GM18508 (cell line): Measurements from ENCODE around the gene PIEZO1.

Source experiments
- ATAC-seq: cut with Tn5 transposase; IDR thresholded peaks from one replicate; pipeline ENCODE4 v1.9.1; 2021; ENCODE audit warnings: moderate number of reproducible peaks; ENCODE audit not compliant: insufficient read depth, unreplicated experiment

The PIEZO1 gene

GRCh38 chr16:88755745-88756443, 29.1 kb downstream of the PIEZO1 start:
- ATAC-seq = no peak

- no peak for ATAC-seq
Observed at GRCh38 chr16:88754912-88755744, 29.9 kb downstream of the PIEZO1 start.

- ATAC-seq = no peak
Observed at GRCh38 chr16:88754109-88754911, 30.7 kb downstream of the PIEZO1 start.

- ATAC-seq = no peak
Observed at GRCh38 chr16:88753602-88754001, 31.4 kb downstream of the PIEZO1 start.

GRCh38 chr16:88753191-88753590, 31.8 kb downstream of the PIEZO1 start:
- no peak for ATAC-seq

GRCh38 chr16:88752386-88753002, 32.5 kb downstream of the PIEZO1 start:
- ATAC-seq = no peak

GRCh38 chr16:88750854-88751253, 34.2 kb downstream of the PIEZO1 start:
- no peak for ATAC-seq

- no peak for ATAC-seq
Observed at GRCh38 chr16:88749358-88749757, 35.7 kb downstream of the PIEZO1 start.

- no peak for ATAC-seq
Observed at GRCh38 chr16:88748364-88748763, 36.7 kb downstream of the PIEZO1 start.

- no peak for ATAC-seq
Observed at GRCh38 chr16:88747588-88748301, 37.3 kb downstream of the PIEZO1 start.

GRCh38 chr16:88746506-88746905, 38.5 kb downstream of the PIEZO1 start:
- no peak for ATAC-seq

- ATAC-seq = no peak
Observed at GRCh38 chr16:88744577-88745521, 40.2 kb downstream of the PIEZO1 start.

GRCh38 chr16:88743693-88744576, 41.1 kb downstream of the PIEZO1 start:
- no peak for ATAC-seq

GRCh38 chr16:88742896-88743605, 42.0 kb downstream of the PIEZO1 start:
- no peak for ATAC-seq

- no peak for ATAC-seq
Observed at GRCh38 chr16:88741368-88741767, 43.7 kb downstream of the PIEZO1 start.

GRCh38 chr16:88740727-88741055, 44.3 kb downstream of the PIEZO1 start:
- no peak for ATAC-seq

GRCh38 chr16:88739977-88740726, 44.9 kb downstream of the PIEZO1 start:
- ATAC-seq = no peak
